Uterus (tissue), 2 donors: ENCODE results near the gene ZMAT2.
"Not testable (repeated sequence)": the region's sequence is repeated elsewhere in the genome, so short reads cannot be mapped to it uniquely, and the experiment has no call there.

Source experiments
- POLR2A ChIP-seq, 2 donors: fragments of 450-650 bp; IDR thresholded peaks; one replicate each; pipeline ENCODE4 v1.6.1; 2016; ENCODE audit warnings: antibody characterized with exemption in 2 of 2, mild to moderate bottlenecking in 1 of 2, moderate library complexity in 1 of 2
- TF ChIP-seq, protein P1 (sequence below), 4 experiments: fragments of 200-600 bp in 2 of 4; fragments of 450-650 bp in 2 of 4; sonication (generic) in 2 of 4; IDR thresholded peaks; one replicate each; pipeline ENCODE4 v1.5.1; 2016 to 2019; ENCODE audit warnings: antibody characterized with exemption in 4 of 4, mild to moderate bottlenecking in 2 of 4, moderate library complexity in 1 of 4

DNA sequence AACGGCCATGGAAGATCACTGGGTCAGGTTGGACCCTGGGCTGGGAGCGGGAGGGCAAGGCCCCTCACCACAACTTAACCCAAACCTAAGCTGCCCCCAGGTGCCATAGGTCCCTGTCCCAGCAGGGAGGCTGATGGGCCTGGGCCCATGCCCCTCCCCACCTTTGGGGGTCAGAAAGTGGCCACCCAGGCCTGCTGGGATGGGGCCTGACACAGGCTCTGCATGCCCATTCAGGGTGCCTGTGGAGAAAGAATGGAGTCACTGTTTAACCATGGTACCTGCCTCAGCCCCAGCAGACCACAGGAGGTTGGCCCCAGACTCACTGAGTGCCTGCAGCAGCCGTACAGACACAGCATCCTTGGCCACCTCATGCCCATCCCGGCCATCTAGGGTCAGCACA is 29.2 kb upstream of the ZMAT2 start:
- TF ChIP-seq, protein P1, sequence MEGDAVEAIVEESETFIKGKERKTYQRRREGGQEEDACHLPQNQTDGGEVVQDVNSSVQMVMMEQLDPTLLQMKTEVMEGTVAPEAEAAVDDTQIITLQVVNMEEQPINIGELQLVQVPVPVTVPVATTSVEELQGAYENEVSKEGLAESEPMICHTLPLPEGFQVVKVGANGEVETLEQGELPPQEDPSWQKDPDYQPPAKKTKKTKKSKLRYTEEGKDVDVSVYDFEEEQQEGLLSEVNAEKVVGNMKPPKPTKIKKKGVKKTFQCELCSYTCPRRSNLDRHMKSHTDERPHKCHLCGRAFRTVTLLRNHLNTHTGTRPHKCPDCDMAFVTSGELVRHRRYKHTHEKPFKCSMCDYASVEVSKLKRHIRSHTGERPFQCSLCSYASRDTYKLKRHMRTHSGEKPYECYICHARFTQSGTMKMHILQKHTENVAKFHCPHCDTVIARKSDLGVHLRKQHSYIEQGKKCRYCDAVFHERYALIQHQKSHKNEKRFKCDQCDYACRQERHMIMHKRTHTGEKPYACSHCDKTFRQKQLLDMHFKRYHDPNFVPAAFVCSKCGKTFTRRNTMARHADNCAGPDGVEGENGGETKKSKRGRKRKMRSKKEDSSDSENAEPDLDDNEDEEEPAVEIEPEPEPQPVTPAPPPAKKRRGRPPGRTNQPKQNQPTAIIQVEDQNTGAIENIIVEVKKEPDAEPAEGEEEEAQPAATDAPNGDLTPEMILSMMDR (IDR thresholded peaks at IDR 0.05): not testable (repeated sequence)
- not testable (repeated sequence) for TF ChIP-seq POLR2A (IDR thresholded peaks at IDR 0.05)
